Heart left ventricle (tissue), 16 donors: ENCODE measurements around the gene PF4V1. TPM values are rescaled to one million over a fixed set of nuclear protein-coding genes. Genes with fewer than 3 reads are reported as not detected.

ENCODE experiments used
- ATAC-seq, 4 donors: fragments of 200-7000 bp; cut with Tn5 transposase; one replicate each; pipeline ENCODE4 v1.9.1; 2020 to 2022; ENCODE audit warnings: moderate library complexity in 4 of 4, mild to moderate bottlenecking in 3 of 4, moderate number of reproducible peaks in 1 of 4
- DNase-seq, 5 donors: peaks; one replicate each; pipeline ENCODE4 v3.0.0-alpha.2; 2020
- H3K27ac ChIP-seq, 12 donors: fragments of 200-600 bp; sonication (generic) in 4 of 12; one replicate each; pipeline versions ENCODE4 v1.5.0 to v1.8.0; 2016 to 2022; ENCODE audit warnings: mild to moderate bottlenecking in 2 of 12
- H3K27me3 ChIP-seq, 9 donors: fragments of 200-600 bp; sonication (generic) in 2 of 9; one replicate each; pipeline versions ENCODE4 v1.5.1 to v1.8.0; 2016 to 2022; ENCODE audit warnings: mild to moderate bottlenecking in 3 of 9
- H3K36me3 ChIP-seq, 9 donors: fragments of 200-600 bp; sonication (generic) in 2 of 9; one replicate each; pipeline versions ENCODE4 v1.5.0 to v1.8.0; 2018 to 2022; ENCODE audit warnings: mild to moderate bottlenecking in 2 of 9
- H3K4me1 ChIP-seq, 12 donors: fragments of 200-600 bp; sonication (generic) in 4 of 12; one replicate each; pipeline versions ENCODE4 v1.5.0 to v1.8.0; 2016 to 2022; ENCODE audit warnings: mild to moderate bottlenecking in 3 of 12
- H3K4me3 ChIP-seq, 12 donors: fragments of 200-600 bp; sonication (generic) in 4 of 12; one replicate each; pipeline versions ENCODE4 v1.5.0 to v1.8.0; 2017 to 2022; ENCODE audit warnings: mild to moderate bottlenecking in 9 of 12, moderate library complexity in 4 of 12
- H3K9me3 ChIP-seq, 12 donors: fragments of 200-600 bp; sonication (generic) in 4 of 12; one replicate each; pipeline versions ENCODE4 v1.5.0 to v1.8.0; 2016 to 2022; ENCODE audit warnings: mild to moderate bottlenecking in 1 of 12
- CTCF ChIP-seq, 12 donors: fragments of 200-600 bp; sonication (generic) in 4 of 12; IDR thresholded peaks; one replicate each; pipeline versions ENCODE4 v1.5.0 to v1.8.0; 2018 to 2022; ENCODE audit warnings: antibody characterized with exemption in 12 of 12, mild to moderate bottlenecking in 5 of 12
- POLR2A ChIP-seq, 2 donors: fragments of 450-650 bp; IDR thresholded peaks; one replicate each; pipeline ENCODE4 v1.6.1; 2017; ENCODE audit warnings: antibody characterized with exemption in 2 of 2, mild to moderate bottlenecking in 2 of 2, moderate library complexity in 2 of 2
- WGBS, 4 donors: extraction: QIAGEN DNeasy Blood & Tissue Kit in 2 of 4; methylation state at CpG; one replicate each; pipeline versions ENCODE4 v1.1.5 to v1.1.7; 2013 to 2018; 5-methylcytosine and 5-hydroxymethylcytosine counted together
- intact Hi-C, 10 donors: fragments of 100-400 bp; cut with DNase I; formaldehyde crosslinking; loops; one replicate each; pipeline versions ENCODE4 v1.11.1 to v1.14.2; 2022
- polyA plus RNA-seq, 2 donors: library from polyadenylated mRNA; stranded (reverse); fragments of 200-250 nt; gene quantifications; one replicate each; pipeline ENCODE4 v1.2.3, GENCODE V29; 2013
- total RNA-seq, 9 donors: library from RNA; depleted of rRNA in 2 of 9; stranded (reverse); fragments of >200 nt in 2 of 9; fragmentation: NEBNext Ultra II Directional in 3 of 9; extraction: Animal tissue kit (Norgen Biotek cat#: 25700) in 3 of 9; gene quantifications; one replicate each; pipeline versions ENCODE4 v1.1.0 to v1.2.4, GENCODE V29; 2016 to 2023
- donor health status: ischemic (EF 13 %, LVEDD 7.1; RV severe dilation, severe dysfunction).
- donor health status: healthy with polysubstance abuse.
- donor health status: DM: no; HTN: yes; CAD: no.
- donor health status: DM: no; HTN: no; CAD: no.
- donor health status: ischemic (EF 25% LVEDD 6.9; RV normal size, moderate dysfunction).
- donor health status: ischemic (EF 25% LVEDD 5.7; RV mildly dilated, moderate dysfunction).
- donor health status: healthy.
- donor health status: DM: yes; HTN: yes; CAD: no.
- donor health status: ischemic (EF 35%, LVEDD 5.7; RV mildly dilated, moderate dysfunction).
- donor health status: nonischemic (EF 11% LVEDD 7.7; RV severe dilation, severe dysfunction).
- donor health status: DM: yes; HTN: yes; CAD: no.
- donor health status: PGD.
- donor health status: ischemic (EF 29% LVEDD 5.4; RV normal size, mild dysfunction).
- donor health status: nonischemic (EF 23%, LVEDD 6.1; RV moderate dilation, normal function).

Gene PF4V1
- total and polyA plus RNA-seq, 11 donors, result 0.93 TPM; not detected in 10

GRCh38 chr4:73815145-73815544 is 38.0 kb upstream of the PF4V1 start:
- Histone ChIP-seq H3K27ac (no peak overlapping the region), H3K27me3 (no peaks in the 10 kb centered on the region), H3K4me3 (no peak overlapping the region), H3K9me3 (no peaks in the 10 kb centered on the region), H3K36me3 (no peaks in the 10 kb centered on the region), H3K4me1 (peaks cover 0 to 13% (median 0%) of the 10 kb centered on the region in 12 donors)
- DNase-seq, result no peak
- no peak for ATAC-seq
- intact Hi-C loops, result no loop called here
- no peak for TF ChIP-seq POLR2A (IDR thresholded peaks at IDR 0.05)
- no peak for TF ChIP-seq CTCF (IDR thresholded peaks at IDR 0.05)
- WGBS, 4 donors, result 59 to 74% (median 69%) methylated on average over 1 of the region's 1 CpG

- H3K9me3 ChIP-seq, result no peaks in the 10 kb centered on the region
- WGBS, 4 donors, result 53 to 58% (median 57%) methylated on average over 3 of the region's 3 CpGs
- no peak overlapping the region for H3K27ac ChIP-seq
- TF ChIP-seq CTCF (IDR thresholded peaks at IDR 0.05), result no peak
- no peak for TF ChIP-seq POLR2A (IDR thresholded peaks at IDR 0.05)
- H3K4me1 ChIP-seq, result peaks cover 0 to 13% (median 0%) of the 10 kb centered on the region in 12 donors
- intact Hi-C loops, result no loop called here
- DNase-seq (peak in 4 of 5 donors; percentile 29 to 51 (median 47)), ATAC-seq (peak; percentile 89 to 99 (median 93))
- H3K4me3 ChIP-seq, result no peak overlapping the region
- no peaks in the 10 kb centered on the region for H3K27me3 ChIP-seq
- no peaks in the 10 kb centered on the region for H3K36me3 ChIP-seq
These were observed 36.3 kb upstream of the PF4V1 start for GRCh38 chr4:73816814-73817213.

- Histone ChIP-seq H3K27me3 (no peaks in the 10 kb centered on the region), H3K36me3 (no peaks in the 10 kb centered on the region), H3K4me3 (no peak overlapping the region), H3K4me1 (peaks cover 0 to 13% (median 0%) of the 10 kb centered on the region in 12 donors), H3K9me3 (no peaks in the 10 kb centered on the region), H3K27ac (no peak overlapping the region)
- TF ChIP-seq POLR2A (IDR thresholded peaks at IDR 0.05) (no peak), CTCF (IDR thresholded peaks at IDR 0.05) (no peak)
- no peak for ATAC-seq
- WGBS, 4 donors, result 87 to 96% (median 91%) methylated on average over 1 of the region's 1 CpG
- DNase-seq, result no peak
- intact Hi-C loops, result no loop called here
These were observed 35.8 kb upstream of the PF4V1 start for GRCh38 chr4:73817341-73817740.

GRCh38 chr4:73821325-73821724 is 31.8 kb upstream of the PF4V1 start:
- Histone ChIP-seq H3K4me3 (no peak overlapping the region), H3K4me1 (no peaks in the 10 kb centered on the region), H3K27me3 (no peaks in the 10 kb centered on the region), H3K36me3 (no peaks in the 10 kb centered on the region), H3K27ac (no peak overlapping the region), H3K9me3 (no peaks in the 10 kb centered on the region)
- no peak for TF ChIP-seq POLR2A (IDR thresholded peaks at IDR 0.05)
- TF ChIP-seq CTCF (IDR thresholded peaks at IDR 0.05), result no peak
- intact Hi-C loops, result no loop called here
- ATAC-seq (no peak), DNase-seq (no peak)
- WGBS, 4 donors, result 87 to 93% (median 91%) methylated on average over 4 of the region's 4 CpGs
